ENCODE data around the gene SPATA19. TPM values are rescaled to one million over a fixed set of nuclear protein-coding genes. Genes with fewer than 3 reads are reported as not detected.

The SPATA19 gene
- total RNA-seq, 1 donor from 2014 or later, result not detected

- no peak for DNase-seq (ENCODE audit: low spot score in 2 of 2, unreplicated experiment in 2 of 2)
- peaks cover 2% of the 10 kb centered on the region for H3K4me1 Mint-ChIP-seq
Observed at GRCh38 chr11:133816146-133816870, 29.0 kb downstream of the SPATA19 start.

GRCh38 chr11:133815636-133816035, 29.7 kb downstream of the SPATA19 start:
- DNase-seq (ENCODE audit: low spot score in 2 of 2, unreplicated experiment in 2 of 2), result no peak
- no peak overlapping the region for H3K4me3 Mint-ChIP-seq
- no peaks in the 10 kb centered on the region for H3K9me3 Mint-ChIP-seq
- H3K4me1 Mint-ChIP-seq, result peaks cover 2% of the 10 kb centered on the region
- no peak overlapping the region for H3K27ac Mint-ChIP-seq
- H3K27me3 Mint-ChIP-seq (ENCODE audit: low read depth), result peaks cover 48% of the 10 kb centered on the region
- H3K36me3 Mint-ChIP-seq, result no peaks in the 10 kb centered on the region
- no peak for TF ChIP-seq CTCF (IDR thresholded peaks at IDR 0.05; ENCODE audit: unreplicated experiment)

More at GRCh38 chr11:133816146-133816870, 29.0 kb downstream of the SPATA19 start:
- H3K4me3 Mint-ChIP-seq, result no peak overlapping the region
- H3K9me3 Mint-ChIP-seq, result no peaks in the 10 kb centered on the region
- TF ChIP-seq CTCF (IDR thresholded peaks at IDR 0.05; ENCODE audit: unreplicated experiment), result no peak
- no peaks in the 10 kb centered on the region for H3K36me3 Mint-ChIP-seq
- H3K27me3 Mint-ChIP-seq (ENCODE audit: low read depth), result peaks cover 55% of the 10 kb centered on the region
- no peak overlapping the region for H3K27ac Mint-ChIP-seq

- Mint-ChIP-seq H3K4me1 (peaks cover 2% of the 10 kb centered on the region), H3K36me3 (no peaks in the 10 kb centered on the region), H3K9me3 (no peaks in the 10 kb centered on the region), H3K27me3 (ENCODE audit: low read depth) (peaks cover 42% of the 10 kb centered on the region), H3K27ac (no peak overlapping the region), H3K4me3 (no peak overlapping the region)
- DNase-seq (ENCODE audit: low spot score in 2 of 2, unreplicated experiment in 2 of 2), result no peak
- no peak for TF ChIP-seq CTCF (IDR thresholded peaks at IDR 0.05; ENCODE audit: unreplicated experiment)
Observed at GRCh38 chr11:133814588-133815100, 30.7 kb downstream of the SPATA19 start.

- Mint-ChIP-seq H3K4me3 (no peak overlapping the region), H3K36me3 (no peaks in the 10 kb centered on the region), H3K9me3 (no peaks in the 10 kb centered on the region), H3K4me1 (peaks cover 2% of the 10 kb centered on the region), H3K27me3 (ENCODE audit: low read depth) (peaks cover 32% of the 10 kb centered on the region), H3K27ac (no peak overlapping the region)
- no peak for TF ChIP-seq CTCF (IDR thresholded peaks at IDR 0.05; ENCODE audit: unreplicated experiment)
- DNase-seq (ENCODE audit: low spot score in 2 of 2, unreplicated experiment in 2 of 2), result no peak
Observed at GRCh38 chr11:133811850-133812685, 33.2 kb downstream of the SPATA19 start.

GRCh38 chr11:133810766-133811165, 34.5 kb downstream of the SPATA19 start:
- Mint-ChIP-seq H3K36me3 (no peaks in the 10 kb centered on the region), H3K9me3 (no peaks in the 10 kb centered on the region), H3K27ac (no peak overlapping the region), H3K4me1 (peaks cover 2% of the 10 kb centered on the region), H3K4me3 (no peak overlapping the region), H3K27me3 (ENCODE audit: low read depth) (peaks cover 24% of the 10 kb centered on the region)
- DNase-seq (ENCODE audit: low spot score in 2 of 2, unreplicated experiment in 2 of 2), result no peak
- no peak for TF ChIP-seq CTCF (IDR thresholded peaks at IDR 0.05; ENCODE audit: unreplicated experiment)
